ENCODE data around the gene GRB10.

GRCh38 chr7:50718876-50719275, 63.8 kb downstream of the GRB10 start:
- no peak for TF ChIP-seq POLR2A (IDR thresholded peaks at IDR 0.05)
- TF ChIP-seq CTCF (IDR thresholded peaks at IDR 0.05) = no peak

Measured in Peyer's patch (tissue), 4 donors.